Endothelial cell of umbilical vein (primary cell): ENCODE data around the gene NCS1. TPM values are rescaled to one million over a fixed set of nuclear protein-coding genes. Genes with fewer than 3 reads are reported as not detected.

Source experiments
- BruUV-seq: library from RNA; stranded (reverse); fragments of 400-500 nt; replicated peaks from 2 replicates; lab custom pipeline; 2021; lab: Mats Ljungman, UMichigan
- CTCF ChIA-PET: fragments of 300-600, 350-600 bp; sonication (Branson Sonifier 250); formaldehyde crosslinking; loops from one replicate; lab custom pipeline; 2021; ENCODE audit warnings: antibody characterized with exemption, inconsistent platforms; lab: Charles Lee
- POLR2A ChIA-PET: fragments of 300-600, 350-600 bp; sonication (Branson Sonifier 250); formaldehyde crosslinking; loops from one replicate; lab custom pipeline; 2021; ENCODE audit warnings: antibody characterized with exemption, inconsistent platforms; lab: Charles Lee
- DNase-seq: peaks from one replicate; pipeline ENCODE4 v3.0.0-alpha.2; 2011; ENCODE audit warnings: low read depth, low spot score
- FAIRE-seq: peaks from 2 replicates; lab custom pipeline; 2011; peaks lifted over from hg19 to GRCh38; lab: Jason Lieb, UNC
- H2AFZ ChIP-seq: 2 replicates; pipeline ENCODE4 v1.6.0; 2012; ENCODE audit warnings: low read depth, low read length, control low read depth, inconsistent platforms
- H3K27ac ChIP-seq: 2 replicates; pipeline ENCODE4 v1.5.1; 2011; ENCODE audit warnings: low read depth, mild to moderate bottlenecking, control low read depth, low read length, moderate library complexity; ENCODE audit not compliant: insufficient read depth
- H3K27me3 ChIP-seq, 2 experiments: 2 replicates each; pipeline versions ENCODE4 v1.6.0 to v1.6.1; 2011; ENCODE audit warnings: low read length in 2 of 2, mixed read lengths in 1 of 2; ENCODE audit not compliant: control insufficient read depth in 2 of 2, insufficient read depth in 2 of 2
- H3K36me3 ChIP-seq, 2 experiments: 2 replicates in 1 of 2; 3 replicates in 1 of 2; pipeline ENCODE4 v1.5.1; 2011; ENCODE audit warnings: low read length in 2 of 2, mild to moderate bottlenecking in 1 of 2, moderate library complexity in 1 of 2; ENCODE audit not compliant: control insufficient read depth in 2 of 2, insufficient read depth in 2 of 2; ENCODE audit errors: extremely low read depth in 1 of 2
- H3K4me1 ChIP-seq: 3 replicates; pipeline ENCODE4 v1.5.1; 2011; ENCODE audit warnings: mild to moderate bottlenecking, low read length; ENCODE audit not compliant: control insufficient read depth, insufficient read depth; ENCODE audit errors: extremely low read depth
- H3K4me2 ChIP-seq: 2 replicates; pipeline ENCODE4 v1.6.1; 2011; ENCODE audit warnings: low read length, control low read depth, mixed read lengths; ENCODE audit not compliant: insufficient read depth
- H3K4me3 ChIP-seq, 3 experiments: fragments of 200-600 bp in 1 of 3; sonication (generic), shearing (Covaris generic) in 1 of 3; replicated peaks in 1 of 3; 2 replicates each; pipeline ENCODE4 v1.5.1; 2011 to 2016; ENCODE audit warnings: control low read depth in 3 of 3, low read length in 3 of 3, mild to moderate bottlenecking in 2 of 3, inconsistent platforms in 1 of 3, low read depth in 1 of 3, moderate library complexity in 1 of 3; ENCODE audit not compliant: insufficient read depth in 1 of 3
- H3K79me2 ChIP-seq: 2 replicates; pipeline ENCODE4 v1.6.0; 2012; ENCODE audit warnings: low read length, inconsistent platforms; ENCODE audit not compliant: control insufficient read depth, insufficient read depth
- H3K9ac ChIP-seq: replicated peaks from 2 replicates; pipeline ENCODE3; 2011; ENCODE audit warnings: low read length, control low read depth; ENCODE audit not compliant: insufficient read depth; ENCODE audit errors: extremely low read depth
- H3K9me1 ChIP-seq: replicated peaks from 3 replicates; pipeline ENCODE4 v1.6.0; 2011; ENCODE audit warnings: mild to moderate bottlenecking, low read length; ENCODE audit not compliant: control insufficient read depth, insufficient read depth; ENCODE audit errors: extremely low read depth
- H3K9me3 ChIP-seq: replicated peaks from 2 replicates; pipeline ENCODE4 v1.5.1; 2012; ENCODE audit warnings: low read length, inconsistent platforms; ENCODE audit not compliant: control insufficient read depth, insufficient read depth
- H4K20me1 ChIP-seq: replicated peaks from 2 replicates; pipeline ENCODE3; 2011; ENCODE audit warnings: mild to moderate bottlenecking, low read length; ENCODE audit not compliant: control insufficient read depth, insufficient read depth; ENCODE audit errors: extremely low read depth
- EZH2 ChIP-seq: IDR thresholded peaks from 2 replicates; pipeline ENCODE4 v1.6.1; 2012; ENCODE audit warnings: borderline replicate concordance, low read depth, mild to moderate bottlenecking, moderate library complexity, low read length, inconsistent platforms; ENCODE audit not compliant: severe bottlenecking
- FOS ChIP-seq: IDR thresholded peaks from 2 replicates; pipeline ENCODE4 v1.6.1; 2011; ENCODE audit warnings: mild to moderate bottlenecking, low read length, moderate library complexity, borderline replicate concordance; ENCODE audit not compliant: insufficient read depth
- GATA2 ChIP-seq: IDR thresholded peaks from 2 replicates; pipeline ENCODE4 v1.7.0; 2011; ENCODE audit warnings: low read depth, mild to moderate bottlenecking, moderate library complexity, mixed read lengths, low read length; ENCODE audit not compliant: insufficient read length, insufficient read depth
- JUN ChIP-seq: IDR thresholded peaks from 2 replicates; pipeline ENCODE4 v1.6.1; 2011; ENCODE audit warnings: borderline replicate concordance, low read depth; ENCODE audit not compliant: insufficient read length, insufficient read depth
- MYC ChIP-seq: IDR thresholded peaks from one replicate; pipeline ENCODE4 v1.6.1; 2011; ENCODE audit warnings: mild to moderate bottlenecking, low read depth, low read length
- POLR2A ChIP-seq: IDR thresholded peaks from 2 replicates; pipeline ENCODE4 v1.6.1; 2012; ENCODE audit warnings: low read depth, mild to moderate bottlenecking, control low read depth, low read length
- POLR2AphosphoS5 ChIP-seq: IDR thresholded peaks from 2 replicates; pipeline ENCODE4 v1.6.1; 2012; ENCODE audit warnings: low read depth, mild to moderate bottlenecking, control low read depth, low read length, moderate library complexity; ENCODE audit not compliant: insufficient read depth
- dilution Hi-C: fragments of 300-500 bp; cut with MboI; formaldehyde crosslinking; loops from one replicate; pipeline ENCODE4 v1.15.0; 2019; ENCODE audit warnings: low sequenced_read_pairs; ENCODE audit not compliant: extremely low pct_ligation_motif_present
- intact Hi-C: fragments of 100-400 bp; cut with micrococcal nuclease; formaldehyde crosslinking; loops from one replicate; pipeline ENCODE4 v1.10.0; 2022
- polyA plus RNA-seq, 4 experiments: library from polyadenylated mRNA; depleted of rRNA in 3 of 4; stranded (reverse) in 3 of 4; unstranded in 1 of 4; fragments of >200 nt; gene quantifications; 2 replicates each; pipeline versions ENCODE4 v1.2.1 to v1.2.3, GENCODE V29; 2011 to 2012; ENCODE audit warnings: missing spikeins in 1 of 4
- total RNA-seq: library from RNA; stranded (reverse); gene quantifications from 2 replicates; pipeline ENCODE4 v1.2.3, GENCODE V29; 2021
- TF ChIP-seq, protein P1 (sequence below): IDR thresholded peaks from 2 replicates; pipeline ENCODE4 v1.6.1; 2011; ENCODE audit not compliant: insufficient read depth, insufficient read length
- TF ChIP-seq, protein P2 (sequence below), 2 donors: IDR thresholded peaks; 1 replicate in 1 of 2; 2 replicates in 1 of 2; pipeline ENCODE4 v1.5.1; 2011; ENCODE audit warnings: low read length in 2 of 2, mild to moderate bottlenecking in 2 of 2, moderate library complexity in 2 of 2, control low read depth in 1 of 2, inconsistent platforms in 1 of 2, low read depth in 1 of 2; ENCODE audit not compliant: insufficient read depth in 1 of 2; ENCODE audit errors: extremely low read depth in 1 of 2

Gene NCS1
- total and polyA plus RNA-seq, 2 donors (not counting 3 experiments of a cell fraction or from before 2014, with no cell fraction given) = 53.6 to 77.4 TPM

DNA sequence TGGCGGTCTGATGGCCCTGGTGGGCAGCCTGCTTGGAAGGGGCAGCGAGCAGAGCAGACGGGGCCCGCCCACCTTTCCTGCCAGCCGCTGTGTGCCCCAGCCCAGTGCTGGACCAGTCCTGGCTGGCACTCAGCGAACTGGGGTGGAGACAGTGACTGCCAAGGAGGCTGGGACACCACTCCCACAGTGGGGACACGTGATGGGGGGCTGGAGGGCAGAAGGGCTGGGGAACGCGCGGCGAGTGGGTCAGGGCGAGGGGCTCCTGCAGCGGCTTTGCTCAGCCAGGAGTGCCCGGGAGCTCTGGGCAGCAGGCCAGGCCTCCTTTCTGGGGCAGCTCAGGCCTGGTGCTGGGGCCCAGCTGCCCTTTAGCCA, 19.5 kb downstream of the NCS1 start:
- Histone ChIP-seq H3K9me1 (no peaks in the 10 kb centered on the region), H3K4me3 (no peak overlapping the region), H3K4me1 (no peaks in the 10 kb centered on the region), H3K79me2 (peaks cover 74% of the 10 kb centered on the region), H3K27me3 (no peaks in the 10 kb centered on the region), H3K36me3 (no peaks in the 10 kb centered on the region), H3K9me3 (no peaks in the 10 kb centered on the region), H3K27ac (no peak overlapping the region), H3K4me2 (no peak overlapping the region), H3K9ac (no peak overlapping the region), H2AFZ (no peak overlapping the region), H4K20me1 (no peaks in the 10 kb centered on the region)
- ChIA-PET CTCF (interaction anchor here (0.6 kb wide), 2 partner anchors 39 to 257 kb away, joined by 3 to 4 read pairs; no protein-coding TSS in a partner anchor), POLR2A (no interaction called here)
- DNase-seq (no peak), FAIRE-seq (no peak)
- dilution Hi-C loops (no loop called here), intact Hi-C loops (no loop called here)
- no TSS peak for BruUV-seq
- TF ChIP-seq, protein P1, sequence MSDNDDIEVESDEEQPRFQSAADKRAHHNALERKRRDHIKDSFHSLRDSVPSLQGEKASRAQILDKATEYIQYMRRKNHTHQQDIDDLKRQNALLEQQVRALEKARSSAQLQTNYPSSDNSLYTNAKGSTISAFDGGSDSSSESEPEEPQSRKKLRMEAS = no peak
- no peak for TF ChIP-seq POLR2AphosphoS5
- TF ChIP-seq, protein P2, sequence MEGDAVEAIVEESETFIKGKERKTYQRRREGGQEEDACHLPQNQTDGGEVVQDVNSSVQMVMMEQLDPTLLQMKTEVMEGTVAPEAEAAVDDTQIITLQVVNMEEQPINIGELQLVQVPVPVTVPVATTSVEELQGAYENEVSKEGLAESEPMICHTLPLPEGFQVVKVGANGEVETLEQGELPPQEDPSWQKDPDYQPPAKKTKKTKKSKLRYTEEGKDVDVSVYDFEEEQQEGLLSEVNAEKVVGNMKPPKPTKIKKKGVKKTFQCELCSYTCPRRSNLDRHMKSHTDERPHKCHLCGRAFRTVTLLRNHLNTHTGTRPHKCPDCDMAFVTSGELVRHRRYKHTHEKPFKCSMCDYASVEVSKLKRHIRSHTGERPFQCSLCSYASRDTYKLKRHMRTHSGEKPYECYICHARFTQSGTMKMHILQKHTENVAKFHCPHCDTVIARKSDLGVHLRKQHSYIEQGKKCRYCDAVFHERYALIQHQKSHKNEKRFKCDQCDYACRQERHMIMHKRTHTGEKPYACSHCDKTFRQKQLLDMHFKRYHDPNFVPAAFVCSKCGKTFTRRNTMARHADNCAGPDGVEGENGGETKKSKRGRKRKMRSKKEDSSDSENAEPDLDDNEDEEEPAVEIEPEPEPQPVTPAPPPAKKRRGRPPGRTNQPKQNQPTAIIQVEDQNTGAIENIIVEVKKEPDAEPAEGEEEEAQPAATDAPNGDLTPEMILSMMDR (IDR thresholded peaks at IDR 0.05; ENCODE audit: extremely low read depth in 1 of 2, insufficient read depth in 1 of 2, low read depth in 1 of 2, low read length in 2 of 2) = no peak
- TF ChIP-seq POLR2A = no peak
- TF ChIP-seq MYC = no peak
- TF ChIP-seq JUN = no peak
- no peak for TF ChIP-seq EZH2
- no peak for TF ChIP-seq GATA2
- TF ChIP-seq FOS = no peak
